BE2C (cell line): ENCODE data around the gene PSMC6.

Source experiments
- DNase-seq: peaks from one replicate; pipeline ENCODE4 v3.0.0-alpha.2; 2020
- H3K27me3 ChIP-seq: fragments of 250-450 bp; sonication (Bioruptor Pico); 2 replicates; pipeline ENCODE4 v1.5.1; 2020; ENCODE audit warnings: mild to moderate bottlenecking
- H3K36me3 ChIP-seq: fragments of 250-450 bp; sonication (Bioruptor Pico); 2 replicates; pipeline ENCODE4 v1.5.1; 2020; ENCODE audit warnings: mild to moderate bottlenecking
- H3K4me1 ChIP-seq: fragments of 250-450 bp; sonication (Bioruptor Pico); 2 replicates; pipeline ENCODE4 v1.5.1; 2020
- H3K4me3 ChIP-seq: 2 replicates; pipeline ENCODE4 v1.5.1; 2011; ENCODE audit warnings: low read depth, low read length
- H3K9me3 ChIP-seq: fragments of 250-450 bp; sonication (Bioruptor Pico); 2 replicates; pipeline ENCODE4 v1.5.1; 2020
- CTCF ChIP-seq: IDR thresholded peaks from 2 replicates; pipeline ENCODE4 v1.5.1; 2012; ENCODE audit warnings: mild to moderate bottlenecking, low read depth, low read length

Gene PSMC6

DNA sequence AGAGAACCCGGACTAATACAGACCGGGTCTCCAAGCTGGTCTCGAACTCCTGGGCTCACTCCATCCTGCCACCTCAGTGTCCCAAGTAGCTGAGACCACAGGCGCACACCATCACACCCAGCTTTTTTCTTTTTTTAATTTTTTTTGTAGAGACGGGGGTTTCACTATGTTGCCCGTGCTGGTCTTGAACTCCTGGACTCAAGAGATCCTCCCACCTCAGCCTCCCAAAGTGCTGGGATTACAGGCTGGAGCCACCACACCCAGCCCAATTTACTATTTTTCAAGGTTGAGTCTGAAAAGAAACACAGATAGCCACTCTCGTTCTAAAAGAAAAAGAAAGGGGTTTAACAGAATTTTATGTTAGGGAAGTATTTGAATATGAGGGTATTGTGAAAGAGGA is 13.5 kb upstream of the PSMC6 start:
- H3K4me3 ChIP-seq = peak overlapping the region; percentile 98
- no peak for DNase-seq
- TF ChIP-seq CTCF = no peak
- H3K9me3 ChIP-seq = no peaks in the 10 kb centered on the region
- peaks cover 8% of the 10 kb centered on the region for H3K4me1 ChIP-seq
- H3K27me3 ChIP-seq = no peaks in the 10 kb centered on the region
- peaks cover 3% of the 10 kb centered on the region for H3K36me3 ChIP-seq

GRCh38 chr14:52694761-52695480 is 12.1 kb upstream of the PSMC6 start:
- no peak for TF ChIP-seq CTCF
- Histone ChIP-seq H3K4me1 (peaks cover 8% of the 10 kb centered on the region), H3K27me3 (no peaks in the 10 kb centered on the region), H3K36me3 (peaks cover 3% of the 10 kb centered on the region), H3K9me3 (no peaks in the 10 kb centered on the region), H3K4me3 (peak overlapping the region; percentile 98)
- peak; percentile 32 for DNase-seq

DNA sequence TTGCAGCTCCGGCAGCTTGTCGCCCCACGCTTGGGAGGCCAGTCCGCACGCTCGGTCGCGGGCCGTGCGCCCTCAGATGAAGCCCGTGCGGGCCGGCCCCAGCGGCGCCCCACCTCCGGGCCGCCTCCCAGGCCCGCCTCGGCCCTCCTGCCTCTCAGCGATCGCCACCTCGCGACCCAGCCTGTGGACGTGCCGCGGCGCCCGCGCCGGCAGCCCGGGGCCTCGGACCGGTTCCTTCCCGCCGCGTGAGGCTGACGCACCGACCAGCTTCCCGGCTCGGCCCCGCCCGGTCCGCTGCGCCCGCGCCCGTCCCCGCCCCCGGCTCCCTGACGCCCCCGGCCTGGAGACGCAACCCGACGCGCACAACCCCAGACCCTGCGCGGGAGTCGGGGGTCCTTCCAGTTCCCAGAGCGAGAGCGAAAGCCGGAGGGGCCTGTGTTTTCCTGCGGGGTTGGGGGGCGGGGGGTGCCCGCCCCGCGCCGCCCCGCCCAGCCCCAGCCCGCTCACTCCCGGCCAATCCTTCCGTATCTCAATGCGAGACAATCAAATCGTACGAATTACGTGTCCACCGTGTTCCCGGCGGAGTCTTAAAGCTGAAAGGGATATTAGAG is 11.4 kb upstream of the PSMC6 start, which contains the start of gene ERO1A:
ERO1A (minus strand) TSS at position 78 of the 611 bp plus-strand sequence; CDS start at position 1, 77 bp downstream.
- Histone ChIP-seq H3K9me3 (no peaks in the 10 kb centered on the region), H3K27me3 (no peaks in the 10 kb centered on the region), H3K4me1 (peaks cover 8% of the 10 kb centered on the region), H3K36me3 (peaks cover 3% of the 10 kb centered on the region), H3K4me3 (peak within 1 kb of the TSS; percentile 98)
- no peak for TF ChIP-seq CTCF
- peak; percentile 80 for DNase-seq

- no peaks in the 10 kb centered on the region for H3K36me3 ChIP-seq
- H3K27me3 ChIP-seq = no peaks in the 10 kb centered on the region
- no peak for TF ChIP-seq CTCF
- H3K4me3 ChIP-seq = no peak overlapping the region
- H3K4me1 ChIP-seq = no peaks in the 10 kb centered on the region
- H3K9me3 ChIP-seq = no peaks in the 10 kb centered on the region
- DNase-seq = no peak
Measured at GRCh38 chr14:52700701-52701172, 6.3 kb upstream of the PSMC6 start.

GRCh38 chr14:52701223-52701622 is 5.8 kb upstream of the PSMC6 start:
- Histone ChIP-seq H3K27me3 (no peaks in the 10 kb centered on the region), H3K36me3 (no peaks in the 10 kb centered on the region), H3K4me1 (peaks cover 2% of the 10 kb centered on the region), H3K4me3 (no peak overlapping the region), H3K9me3 (no peaks in the 10 kb centered on the region)
- no peak for TF ChIP-seq CTCF
- DNase-seq = no peak

DNA sequence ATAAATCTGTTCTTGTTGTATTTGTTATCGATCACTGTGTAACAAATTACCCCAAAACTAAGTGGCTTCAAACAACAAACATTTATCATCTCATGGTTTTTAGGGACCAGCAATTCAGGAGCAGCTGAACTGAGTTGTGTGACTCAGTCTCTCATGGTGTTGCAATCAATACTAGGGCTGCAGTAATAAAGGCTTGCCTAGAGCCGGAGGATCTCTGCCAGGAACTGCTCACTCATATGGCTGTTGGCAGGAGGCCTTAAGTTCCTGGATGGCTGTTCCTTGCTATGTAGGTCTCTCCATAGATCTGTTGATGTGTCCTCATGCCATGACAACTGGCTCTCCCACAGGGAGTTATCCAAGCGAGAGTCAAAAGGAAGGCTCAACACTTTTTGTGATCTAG is 3.8 kb upstream of the PSMC6 start:
- no peak for DNase-seq
- H3K4me1 ChIP-seq = peaks cover 7% of the 10 kb centered on the region
- no peak for TF ChIP-seq CTCF
- no peaks in the 10 kb centered on the region for H3K27me3 ChIP-seq
- H3K9me3 ChIP-seq = no peaks in the 10 kb centered on the region
- H3K4me3 ChIP-seq = no peak overlapping the region
- peaks cover 1% of the 10 kb centered on the region for H3K36me3 ChIP-seq
